ENCODE measurements around the gene ECE2.
A peak's percentile ranks its signal among the peaks of the same experiment; 100 is the strongest.

ECE2 gene

GRCh38 chr3:184275961-184276910 is at the start of gene ECE2:
ECE2 (plus strand) TSS chr3:184276022; CDS start chr3:184276154, 132 bp downstream.
- no peak for DNase-seq (ENCODE audit: low read depth)

- no peak for DNase-seq (ENCODE audit: low read depth)
These were observed 48.3 kb upstream of the ECE2 start for GRCh38 chr3:184227481-184227935.

DNA sequence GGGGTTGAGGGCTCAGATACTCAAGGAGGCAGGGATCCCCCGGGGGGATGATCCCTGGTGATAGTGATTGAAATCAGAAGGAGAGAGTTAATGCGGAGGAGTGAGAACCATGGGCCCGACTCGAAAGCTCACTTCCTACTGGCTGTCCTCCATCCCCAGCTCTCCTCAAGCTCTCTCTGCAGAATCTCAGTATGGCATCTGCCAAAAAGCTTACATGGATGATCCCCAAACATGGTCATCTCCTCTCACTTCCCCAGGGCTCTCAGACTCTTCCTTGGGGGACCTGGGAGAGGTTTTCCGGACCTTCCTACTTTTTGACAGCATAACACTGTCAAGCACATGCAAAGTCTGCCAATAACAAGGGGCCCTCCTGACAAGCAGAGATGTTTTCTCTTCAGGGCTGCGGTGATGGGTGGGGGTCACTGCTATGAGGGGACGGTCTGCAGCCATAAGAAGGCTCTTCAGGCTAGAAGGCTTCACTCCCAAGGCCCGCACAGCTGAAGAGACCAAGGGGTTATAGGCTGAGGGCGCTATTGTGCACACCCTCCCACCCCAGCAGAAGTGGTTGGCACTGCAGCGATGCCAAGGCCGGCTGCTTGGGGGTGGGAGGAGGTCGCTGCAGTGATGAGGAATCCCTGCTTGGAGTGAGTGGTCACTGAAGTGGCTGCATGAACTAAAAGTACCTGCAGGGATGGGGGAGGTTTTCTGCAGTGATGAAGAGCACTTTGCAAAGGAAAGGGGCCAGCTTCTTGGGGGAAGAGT is 47.3 kb upstream of the ECE2 start:
- DNase-seq (ENCODE audit: low read depth), result no peak

DNA sequence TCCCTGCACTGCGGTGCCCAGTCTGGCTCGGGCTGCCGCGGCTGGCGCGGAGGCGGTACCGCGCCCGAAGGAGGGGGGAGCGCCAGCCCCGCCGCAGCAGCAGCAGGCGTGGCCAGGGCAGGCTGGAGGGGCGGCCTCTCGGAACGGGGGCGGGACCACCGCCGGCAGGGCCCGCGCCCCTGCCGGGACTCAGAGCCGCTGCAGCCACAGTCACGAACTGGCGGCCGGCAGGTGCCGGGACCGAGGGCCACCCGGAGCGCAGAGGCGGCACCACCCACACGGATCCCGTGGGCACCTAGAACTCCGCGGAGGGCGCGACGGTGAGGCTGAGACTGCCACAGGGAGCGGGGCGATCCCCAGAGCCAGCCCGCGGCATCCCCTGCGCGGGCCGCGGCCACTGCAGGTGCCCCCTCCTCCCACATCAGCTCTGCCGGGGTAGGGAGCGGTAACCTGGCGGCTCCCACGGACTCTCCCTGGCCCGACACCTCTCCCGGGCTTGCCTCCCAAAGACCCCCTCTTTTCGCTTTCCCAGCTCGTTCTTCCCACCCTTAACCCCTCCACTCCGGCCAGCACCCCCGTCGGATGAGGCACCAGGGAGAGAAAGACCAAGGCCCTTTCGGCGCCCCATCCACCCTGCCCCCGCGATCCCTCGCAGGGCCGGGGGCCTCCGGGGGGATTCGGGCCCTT is 46.3 kb upstream of the ECE2 start, which contains the start of gene VWA5B2:
Gene VWA5B2, plus strand, starts transcription at position 192 of the 687 bp plus-strand sequence. CDS start 944 bp downstream, outside the sequence.
- no peak for DNase-seq (ENCODE audit: low read depth)

GRCh38 chr3:184230081-184230602 is 45.7 kb upstream of the ECE2 start:
- no peak for DNase-seq (ENCODE audit: low read depth)

DNA sequence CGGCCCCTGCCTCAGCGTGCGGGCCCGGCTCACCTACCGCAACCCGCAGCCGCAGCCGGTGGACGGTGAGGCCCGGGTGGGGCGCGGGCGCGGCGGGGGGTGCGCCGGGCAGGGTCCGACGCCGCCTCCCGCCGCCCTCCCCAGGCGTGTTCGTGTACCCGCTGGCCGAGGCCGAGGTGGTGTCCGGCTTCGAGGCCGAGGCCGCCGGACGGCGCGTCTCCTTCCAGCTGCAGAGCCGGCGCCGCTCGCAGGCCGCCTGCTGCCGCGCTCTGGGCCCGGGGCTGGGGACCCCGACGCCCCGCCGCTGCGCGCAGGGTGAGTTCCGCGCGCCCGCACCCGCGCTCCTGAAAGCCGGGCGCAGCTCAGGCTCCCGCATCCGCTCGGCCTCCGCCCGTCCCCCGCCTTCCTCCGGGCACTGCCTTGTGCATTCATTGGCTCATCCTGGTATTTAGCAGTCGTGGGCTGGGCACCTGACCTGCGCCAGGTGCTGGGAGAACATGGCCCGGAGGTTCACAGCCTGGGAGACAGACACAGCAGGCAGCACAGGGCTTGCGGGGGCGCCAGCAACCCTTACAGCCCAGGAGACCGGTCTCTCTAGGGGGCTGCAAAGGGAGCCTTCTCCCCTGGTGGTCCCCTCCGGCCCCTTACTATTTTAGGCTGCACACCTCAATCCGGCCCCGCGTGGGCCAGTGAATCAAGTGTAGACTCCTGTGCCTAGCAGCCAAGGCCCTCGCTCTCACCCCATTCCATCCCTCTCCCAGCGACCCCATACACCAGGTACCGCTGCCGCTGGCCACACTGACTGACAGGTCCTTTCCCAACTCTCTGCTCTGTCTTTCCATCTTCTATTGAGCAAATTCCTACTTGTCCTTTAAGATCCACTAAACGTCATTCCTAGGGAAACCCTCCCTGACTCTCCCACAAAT is 45.0 kb upstream of the ECE2 start:
- no peak for DNase-seq (ENCODE audit: low read depth)

GRCh38 chr3:184231671-184232070 is 44.2 kb upstream of the ECE2 start:
- no peak for DNase-seq (ENCODE audit: low read depth)

GRCh38 chr3:184233127-184233843 is 42.5 kb upstream of the ECE2 start:
- DNase-seq (ENCODE audit: low read depth), result no peak

DNA sequence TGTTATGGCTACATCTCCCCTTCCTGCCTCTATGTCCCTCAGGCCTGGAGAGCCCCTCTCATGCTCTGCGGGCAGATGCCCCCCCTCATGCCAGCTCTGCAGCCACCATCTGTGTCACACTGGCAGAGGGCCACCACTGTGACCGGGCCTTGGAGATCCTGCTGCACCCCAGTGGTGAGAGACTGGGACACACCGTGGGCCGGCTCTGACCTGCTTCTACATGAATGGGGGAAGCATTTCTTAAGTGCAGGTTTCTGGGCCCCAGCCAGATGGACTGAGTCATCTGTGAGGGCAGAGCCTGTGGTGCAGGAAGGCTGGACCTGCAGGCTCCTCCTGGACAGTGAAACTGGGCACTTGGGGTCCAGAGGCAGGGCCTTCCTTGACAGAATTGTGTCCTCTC is 41.6 kb upstream of the ECE2 start:
- DNase-seq (ENCODE audit: low read depth), result peak; percentile 52

GRCh38 chr3:184234671-184235380 is 41.0 kb upstream of the ECE2 start:
- DNase-seq (ENCODE audit: low read depth), result no peak

DNA sequence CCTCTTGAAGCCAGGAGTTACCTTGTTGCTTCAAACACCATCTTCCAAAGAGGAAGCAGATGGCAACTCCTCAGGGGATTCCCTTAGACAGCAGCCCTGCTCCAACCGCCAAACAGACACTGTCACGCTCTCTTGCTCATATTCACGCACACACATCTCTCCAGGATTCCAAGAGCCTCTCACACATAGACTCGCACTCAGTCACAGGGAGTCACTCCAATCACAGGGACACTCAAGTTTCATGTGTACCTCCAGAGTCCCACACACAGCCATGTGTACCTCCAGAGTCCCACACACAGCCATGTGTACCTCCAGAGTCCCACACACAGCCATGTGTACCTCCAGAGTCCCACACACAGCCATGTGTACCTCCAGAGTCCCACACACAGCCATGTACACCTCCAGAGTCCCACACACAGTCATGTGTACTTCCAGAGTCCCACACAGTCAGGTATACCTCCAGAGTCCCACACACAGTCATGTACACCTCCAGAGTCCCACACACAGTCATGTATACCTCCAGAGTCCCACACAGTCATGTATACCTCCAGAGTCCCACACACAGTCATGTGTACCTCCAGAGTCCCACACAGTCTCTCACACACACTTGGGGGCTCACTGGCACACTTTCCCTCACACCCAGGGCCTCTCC is 40.3 kb upstream of the ECE2 start:
- no peak for DNase-seq (ENCODE audit: low read depth)

DNA sequence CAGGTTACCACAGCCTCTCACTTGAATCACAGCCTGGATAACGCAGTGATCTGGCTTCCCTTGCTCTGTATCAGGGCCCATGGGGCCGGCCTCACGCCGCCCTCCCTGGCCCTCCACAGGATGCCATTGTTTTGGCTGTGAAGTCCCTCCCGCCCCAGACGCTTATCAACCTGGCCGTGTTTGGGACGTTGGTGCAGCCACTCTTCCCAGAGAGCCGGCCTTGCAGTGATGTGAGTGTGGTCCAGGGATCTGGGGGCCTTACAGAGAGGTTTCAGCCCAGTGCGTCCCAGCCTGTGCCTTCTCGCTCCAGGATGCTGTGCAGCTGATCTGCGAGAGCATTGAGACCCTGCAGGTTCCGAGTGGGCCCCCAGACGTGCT is 39.8 kb upstream of the ECE2 start:
- DNase-seq (ENCODE audit: low read depth), result no peak

- DNase-seq (ENCODE audit: low read depth), result no peak
These were observed 39.2 kb upstream of the ECE2 start for GRCh38 chr3:184236636-184237035.

GRCh38 chr3:184237211-184237610 is 38.6 kb upstream of the ECE2 start:
- no peak for DNase-seq (ENCODE audit: low read depth)

DNA sequence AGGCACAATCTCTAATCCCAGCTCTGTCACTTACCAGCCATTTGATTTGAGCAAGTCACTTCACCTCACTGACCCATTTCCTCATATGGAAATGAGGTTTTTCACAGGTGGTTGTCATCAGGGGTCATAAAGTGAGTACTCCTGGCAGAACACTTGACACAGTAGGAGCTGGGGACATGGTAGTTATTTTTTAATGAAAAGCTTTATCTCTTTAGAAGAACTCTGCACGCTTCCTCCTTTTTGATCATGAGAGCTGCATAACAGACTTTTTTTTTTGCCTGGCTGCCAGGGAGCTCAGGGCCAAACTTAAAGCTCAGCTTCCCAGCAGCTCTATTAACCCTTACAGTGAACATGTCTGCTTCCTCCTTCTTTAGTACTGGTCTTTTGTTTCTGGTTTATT is 38.0 kb upstream of the ECE2 start:
- DNase-seq (ENCODE audit: low read depth), result no peak

DNA sequence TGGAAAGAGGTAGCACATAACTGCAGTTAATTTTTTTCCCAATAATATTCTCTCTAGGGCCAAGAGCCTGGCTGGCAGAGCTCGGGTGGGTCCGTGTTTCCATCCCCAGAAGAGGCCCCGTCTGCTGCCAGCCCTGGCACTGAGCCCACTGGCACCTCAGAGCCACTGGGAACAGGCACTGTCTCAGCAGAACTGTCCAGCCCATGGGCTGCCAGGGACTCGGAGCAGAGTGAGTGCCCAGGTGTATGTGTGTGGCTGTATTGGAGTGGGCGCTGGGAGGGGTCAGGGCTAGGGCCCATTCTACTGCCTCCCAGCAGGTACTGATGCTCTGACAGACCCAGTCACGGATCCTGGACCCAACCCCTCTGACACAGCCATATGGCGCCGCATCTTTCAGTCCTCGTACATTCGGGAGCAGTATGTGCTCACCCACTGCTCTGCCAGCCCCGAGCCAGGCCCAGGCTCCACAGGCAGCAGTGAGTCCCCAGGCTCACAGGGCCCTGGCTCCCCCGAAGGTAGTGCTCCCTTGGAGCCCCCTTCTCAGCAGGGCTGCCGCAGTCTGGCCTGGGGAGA is 37.5 kb upstream of the ECE2 start:
- DNase-seq (ENCODE audit: low read depth), result no peak

- no peak for DNase-seq (ENCODE audit: low read depth)
These were observed 36.6 kb upstream of the ECE2 start for GRCh38 chr3:184239221-184239620.

GRCh38 chr3:184239708-184240107 is 36.1 kb upstream of the ECE2 start:
- no peak for DNase-seq (ENCODE audit: low read depth)
